ENCODE data around the gene TRIM25.

Gene TRIM25

GRCh38 chr17:56896968-56897359 is 16.9 kb downstream of the TRIM25 start:
- TF ChIP-seq EZH2phosphoT487 (conservative IDR thresholded peaks at IDR 0.05; ENCODE audit: low read length) = no peak
- TF ChIP-seq, protein P1, sequence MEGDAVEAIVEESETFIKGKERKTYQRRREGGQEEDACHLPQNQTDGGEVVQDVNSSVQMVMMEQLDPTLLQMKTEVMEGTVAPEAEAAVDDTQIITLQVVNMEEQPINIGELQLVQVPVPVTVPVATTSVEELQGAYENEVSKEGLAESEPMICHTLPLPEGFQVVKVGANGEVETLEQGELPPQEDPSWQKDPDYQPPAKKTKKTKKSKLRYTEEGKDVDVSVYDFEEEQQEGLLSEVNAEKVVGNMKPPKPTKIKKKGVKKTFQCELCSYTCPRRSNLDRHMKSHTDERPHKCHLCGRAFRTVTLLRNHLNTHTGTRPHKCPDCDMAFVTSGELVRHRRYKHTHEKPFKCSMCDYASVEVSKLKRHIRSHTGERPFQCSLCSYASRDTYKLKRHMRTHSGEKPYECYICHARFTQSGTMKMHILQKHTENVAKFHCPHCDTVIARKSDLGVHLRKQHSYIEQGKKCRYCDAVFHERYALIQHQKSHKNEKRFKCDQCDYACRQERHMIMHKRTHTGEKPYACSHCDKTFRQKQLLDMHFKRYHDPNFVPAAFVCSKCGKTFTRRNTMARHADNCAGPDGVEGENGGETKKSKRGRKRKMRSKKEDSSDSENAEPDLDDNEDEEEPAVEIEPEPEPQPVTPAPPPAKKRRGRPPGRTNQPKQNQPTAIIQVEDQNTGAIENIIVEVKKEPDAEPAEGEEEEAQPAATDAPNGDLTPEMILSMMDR (IDR thresholded peaks at IDR 0.05; ENCODE audit: insufficient read depth, low read length, poor library complexity, severe bottlenecking) = no peak
- peak overlapping the region; percentile 65 for H3K27ac ChIP-seq (ENCODE audit: low read depth, low read length)

DNA sequence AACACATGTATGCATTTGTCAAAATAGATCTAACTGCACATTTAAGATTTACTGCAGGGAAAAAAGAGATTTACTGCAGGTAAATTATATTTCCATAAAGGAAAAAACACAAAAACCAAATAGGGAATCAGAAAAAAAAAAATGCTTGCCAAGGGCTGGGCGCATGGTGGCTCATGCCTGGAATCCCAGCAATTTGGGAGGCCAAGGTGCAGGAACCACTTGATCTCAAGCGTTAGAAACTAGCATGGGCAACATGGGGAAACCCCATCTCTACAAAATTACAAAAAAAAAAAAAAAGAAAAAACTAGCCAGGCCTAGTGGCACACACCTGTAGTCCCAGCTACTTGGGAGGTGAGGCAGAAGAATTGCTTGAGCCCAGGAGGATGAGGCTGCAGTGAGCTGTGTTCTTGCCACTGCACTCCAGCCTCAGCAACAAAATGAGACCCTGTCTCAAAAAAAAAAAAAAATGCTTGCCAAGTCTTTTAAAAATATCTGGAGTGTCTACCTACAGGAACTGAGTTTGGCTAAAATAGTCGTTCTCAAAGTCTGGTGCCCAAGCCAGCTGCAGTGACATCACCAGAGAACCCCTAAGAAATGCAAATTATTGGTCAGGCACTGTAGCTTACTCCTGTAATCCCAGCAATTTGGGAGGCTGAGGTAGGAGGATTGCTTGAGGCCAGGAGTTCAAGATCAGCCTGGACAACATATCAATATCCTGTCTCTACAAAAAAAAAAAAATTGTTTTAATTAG is 17.5 kb downstream of the TRIM25 start:
- H3K4me3 ChIP-seq (ENCODE audit: insufficient read depth, low read length, poor library complexity, severe bottlenecking) = no peak overlapping the region
- H3K4me2 ChIP-seq (ENCODE audit: low read depth, low read length, poor library complexity, severe bottlenecking) = peak overlapping the region; percentile 30
- H3K36me3 ChIP-seq (ENCODE audit: low read length) = peaks cover 16% of the 10 kb centered on the region; the same call in 1 of the 2 replicates
- no peaks in the 10 kb centered on the region for H3K27me3 ChIP-seq (ENCODE audit: low read length)
- H3K79me2 ChIP-seq (ENCODE audit: insufficient read depth, low read length) = no peaks in the 10 kb centered on the region
- no peaks in the 10 kb centered on the region for H3K9me2 ChIP-seq (replicated peaks; ENCODE audit: insufficient read depth, low read length)
- H4K20me1 ChIP-seq (ENCODE audit: low read depth, low read length) = no peaks in the 10 kb centered on the region; the same call in 1 of the 2 replicates
- H3F3A ChIP-seq (ENCODE audit: insufficient read depth) = peaks cover 27% of the 10 kb centered on the region
- no peaks in the 10 kb centered on the region for H3K9me3 ChIP-seq (ENCODE audit: insufficient read depth, low read length)
- TF ChIP-seq, protein P1 (IDR thresholded peaks at IDR 0.05; ENCODE audit: insufficient read depth, low read length, poor library complexity, severe bottlenecking) = no peak
- TF ChIP-seq EZH2phosphoT487 (conservative IDR thresholded peaks at IDR 0.05; ENCODE audit: low read length) = no peak
- peak overlapping the region; percentile 65 for H3K27ac ChIP-seq (ENCODE audit: low read depth, low read length)
- H3K9ac ChIP-seq (ENCODE audit: low read length) = no peak overlapping the region
- no peak overlapping the region for H2AFZ ChIP-seq (ENCODE audit: low read depth, low read length, severe bottlenecking)

More at GRCh38 chr17:56896968-56897359, 16.9 kb downstream of the TRIM25 start:
- H3K27me3 ChIP-seq (ENCODE audit: low read length) = no peaks in the 10 kb centered on the region
- peaks cover 16% of the 10 kb centered on the region; the same call in 1 of the 2 replicates for H3K36me3 ChIP-seq (ENCODE audit: low read length)
- no peaks in the 10 kb centered on the region for H3K79me2 ChIP-seq (ENCODE audit: insufficient read depth, low read length)
- no peaks in the 10 kb centered on the region for H3K9me3 ChIP-seq (ENCODE audit: insufficient read depth, low read length)
- H4K20me1 ChIP-seq (ENCODE audit: low read depth, low read length) = no peaks in the 10 kb centered on the region; the same call in 1 of the 2 replicates
- H2AFZ ChIP-seq (ENCODE audit: low read depth, low read length, severe bottlenecking) = no peak overlapping the region
- H3K4me2 ChIP-seq (ENCODE audit: low read depth, low read length, poor library complexity, severe bottlenecking) = peak overlapping the region; percentile 30
- H3K9me2 ChIP-seq (replicated peaks; ENCODE audit: insufficient read depth, low read length) = no peaks in the 10 kb centered on the region
- H3F3A ChIP-seq (ENCODE audit: insufficient read depth) = peaks cover 27% of the 10 kb centered on the region
- H3K4me3 ChIP-seq (ENCODE audit: insufficient read depth, low read length, poor library complexity, severe bottlenecking) = no peak overlapping the region
- no peak overlapping the region for H3K9ac ChIP-seq (ENCODE audit: low read length)

GRCh38 chr17:56894859-56895455 is 18.9 kb downstream of the TRIM25 start:
- Histone ChIP-seq H3F3A (ENCODE audit: insufficient read depth) (peaks cover 27% of the 10 kb centered on the region), H3K79me2 (ENCODE audit: insufficient read depth, low read length) (no peaks in the 10 kb centered on the region), H3K9me3 (ENCODE audit: insufficient read depth, low read length) (no peaks in the 10 kb centered on the region), H2AFZ (ENCODE audit: low read depth, low read length, severe bottlenecking) (no peak overlapping the region), H3K27me3 (ENCODE audit: low read length) (no peaks in the 10 kb centered on the region), H3K4me2 (ENCODE audit: low read depth, low read length, poor library complexity, severe bottlenecking) (no peak overlapping the region), H3K27ac (ENCODE audit: low read depth, low read length) (no peak overlapping the region), H4K20me1 (ENCODE audit: low read depth, low read length) (no peaks in the 10 kb centered on the region; the same call in 1 of the 2 replicates), H3K36me3 (ENCODE audit: low read length) (peaks cover 18% of the 10 kb centered on the region; the same call in 1 of the 2 replicates), H3K9ac (ENCODE audit: low read length) (no peak overlapping the region), H3K9me2 (replicated peaks; ENCODE audit: insufficient read depth, low read length) (no peaks in the 10 kb centered on the region), H3K4me3 (ENCODE audit: insufficient read depth, low read length, poor library complexity, severe bottlenecking) (no peak overlapping the region)
- TF ChIP-seq, protein P1 (IDR thresholded peaks at IDR 0.05; ENCODE audit: insufficient read depth, low read length, poor library complexity, severe bottlenecking) = no peak
